Thyroid gland (tissue), 4 donors: Measurements from ENCODE around the gene ZNF451.
"Not testable (repeated sequence)": the region's sequence is repeated elsewhere in the genome, so short reads cannot be mapped to it uniquely, and the experiment has no call there.

Experiments
- POLR2A ChIP-seq, 2 donors: fragments of 450-650 bp; IDR thresholded peaks; one replicate each; pipeline ENCODE4 v1.6.1; 2017; ENCODE audit warnings: antibody characterized with exemption in 2 of 2, mild to moderate bottlenecking in 2 of 2, moderate library complexity in 1 of 2
- TF ChIP-seq, protein P1 (sequence below), 6 experiments: fragments of 200-600 bp in 3 of 6; fragments of 450-650 bp in 3 of 6; sonication (generic) in 3 of 6; IDR thresholded peaks; one replicate each; pipeline ENCODE4 v1.5.1; 2016 to 2019; ENCODE audit warnings: antibody characterized with exemption in 6 of 6, mild to moderate bottlenecking in 2 of 6, inconsistent platforms in 1 of 6, moderate library complexity in 1 of 6

DNA sequence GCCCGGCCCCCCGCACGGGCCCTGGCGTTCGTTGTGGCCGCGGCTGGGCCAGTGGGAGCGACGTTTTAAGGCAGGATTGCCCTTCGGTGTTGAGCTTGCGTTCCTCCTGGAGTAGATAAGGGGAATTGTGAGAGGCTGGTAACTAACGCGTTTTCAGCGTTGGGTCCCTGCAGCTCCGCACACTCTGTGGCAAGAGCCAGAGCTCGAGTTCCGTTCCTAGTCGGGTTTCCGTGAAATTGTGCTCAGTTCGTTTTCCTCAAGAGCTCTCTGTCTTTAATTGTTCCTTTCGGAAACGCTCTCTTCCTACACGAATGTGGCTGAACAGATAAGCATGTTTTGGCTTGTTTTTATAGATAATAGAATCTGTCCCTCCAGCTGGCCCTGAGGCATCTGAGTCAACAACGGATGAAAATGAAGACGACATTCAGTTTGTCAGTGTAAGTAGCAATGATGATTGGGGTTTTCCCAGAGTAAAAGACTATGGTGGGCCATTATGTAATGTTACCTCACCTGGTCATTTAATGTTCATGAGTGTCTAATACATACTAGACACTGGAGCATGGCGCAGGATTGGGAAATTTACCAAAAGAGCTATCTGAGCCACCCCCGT, 575 bp downstream of the ZNF451 start:
- TF ChIP-seq, protein P1, sequence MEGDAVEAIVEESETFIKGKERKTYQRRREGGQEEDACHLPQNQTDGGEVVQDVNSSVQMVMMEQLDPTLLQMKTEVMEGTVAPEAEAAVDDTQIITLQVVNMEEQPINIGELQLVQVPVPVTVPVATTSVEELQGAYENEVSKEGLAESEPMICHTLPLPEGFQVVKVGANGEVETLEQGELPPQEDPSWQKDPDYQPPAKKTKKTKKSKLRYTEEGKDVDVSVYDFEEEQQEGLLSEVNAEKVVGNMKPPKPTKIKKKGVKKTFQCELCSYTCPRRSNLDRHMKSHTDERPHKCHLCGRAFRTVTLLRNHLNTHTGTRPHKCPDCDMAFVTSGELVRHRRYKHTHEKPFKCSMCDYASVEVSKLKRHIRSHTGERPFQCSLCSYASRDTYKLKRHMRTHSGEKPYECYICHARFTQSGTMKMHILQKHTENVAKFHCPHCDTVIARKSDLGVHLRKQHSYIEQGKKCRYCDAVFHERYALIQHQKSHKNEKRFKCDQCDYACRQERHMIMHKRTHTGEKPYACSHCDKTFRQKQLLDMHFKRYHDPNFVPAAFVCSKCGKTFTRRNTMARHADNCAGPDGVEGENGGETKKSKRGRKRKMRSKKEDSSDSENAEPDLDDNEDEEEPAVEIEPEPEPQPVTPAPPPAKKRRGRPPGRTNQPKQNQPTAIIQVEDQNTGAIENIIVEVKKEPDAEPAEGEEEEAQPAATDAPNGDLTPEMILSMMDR (IDR thresholded peaks at IDR 0.05), result not testable (repeated sequence)
- TF ChIP-seq POLR2A (IDR thresholded peaks at IDR 0.05), result not testable (repeated sequence)
